ENCODE measurements around the gene AHNAK.

AHNAK gene

GRCh38 chr11:62419943-62420342 lies 126.7 kb downstream of the AHNAK start:
- Histone ChIP-seq H3K4me3 (ENCODE audit: low read length) (no peak overlapping the region), H3K4me1 (ENCODE audit: control insufficient read depth, insufficient read depth, low read length) (peaks cover 14% of the 10 kb centered on the region), H3K9me3 (ENCODE audit: control insufficient read depth, low read length) (no peaks in the 10 kb centered on the region), H3K9ac (ENCODE audit: low read length) (no peak overlapping the region), H3K27me3 (ENCODE audit: control insufficient read depth, insufficient read depth, low read length) (no peaks in the 10 kb centered on the region), H3K36me3 (ENCODE audit: control insufficient read depth, insufficient read depth, low read length) (no peaks in the 10 kb centered on the region)

DNA sequence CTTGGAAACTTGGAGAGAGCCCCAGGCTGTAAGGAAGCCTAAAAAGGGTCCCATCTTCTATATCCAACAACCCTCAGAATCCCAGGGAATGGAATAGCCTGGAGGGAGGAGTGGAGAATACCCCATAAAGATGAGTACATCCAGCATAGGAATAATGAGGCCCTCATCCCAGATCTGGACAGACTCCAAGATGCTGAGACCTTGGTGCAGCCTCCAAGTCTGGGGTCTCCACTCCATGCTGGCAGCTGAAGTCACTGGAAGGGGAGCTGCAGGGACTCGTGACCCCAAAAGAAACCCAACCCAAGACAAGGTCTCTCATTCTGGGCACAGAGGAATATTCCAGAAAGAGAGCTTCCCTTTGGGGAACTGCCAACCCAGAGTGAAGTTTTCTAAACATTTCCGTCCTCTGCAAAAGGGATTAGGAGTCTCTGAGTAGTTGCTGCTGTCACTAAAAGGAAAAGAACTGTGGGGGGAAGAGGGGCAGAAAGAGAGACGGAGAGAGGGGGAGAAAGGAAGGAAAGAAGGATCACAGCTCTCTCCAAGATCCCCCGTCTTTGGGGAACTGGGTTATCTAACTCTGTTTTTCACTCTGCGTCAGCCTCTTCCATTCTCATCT lies 127.2 kb downstream of the AHNAK start:
- H3K9me3 ChIP-seq (ENCODE audit: control insufficient read depth, low read length): no peaks in the 10 kb centered on the region
- H3K4me1 ChIP-seq (ENCODE audit: control insufficient read depth, insufficient read depth, low read length): peaks cover 9% of the 10 kb centered on the region
- H3K36me3 ChIP-seq (ENCODE audit: control insufficient read depth, insufficient read depth, low read length): no peaks in the 10 kb centered on the region
- no peaks in the 10 kb centered on the region for H3K27me3 ChIP-seq (ENCODE audit: control insufficient read depth, insufficient read depth, low read length)
- no peak overlapping the region for H3K4me3 ChIP-seq (ENCODE audit: low read length)
- no peak overlapping the region for H3K9ac ChIP-seq (ENCODE audit: low read length)

GRCh38 chr11:62418733-62419132 lies 127.9 kb downstream of the AHNAK start, which contains the start of gene SCGB1A1:
TSS of gene SCGB1A1 (plus strand) at chr11:62419033. CDS start at chr11:62419096, 63 bp downstream.
- Histone ChIP-seq H3K4me1 (ENCODE audit: control insufficient read depth, insufficient read depth, low read length) (peaks cover 9% of the 10 kb centered on the region), H3K27me3 (ENCODE audit: control insufficient read depth, insufficient read depth, low read length) (no peaks in the 10 kb centered on the region), H3K36me3 (ENCODE audit: control insufficient read depth, insufficient read depth, low read length) (no peaks in the 10 kb centered on the region), H3K9ac (ENCODE audit: low read length) (no peak within 1 kb of the TSS), H3K9me3 (ENCODE audit: control insufficient read depth, low read length) (no peaks in the 10 kb centered on the region), H3K4me3 (ENCODE audit: low read length) (no peak within 1 kb of the TSS)

DNA sequence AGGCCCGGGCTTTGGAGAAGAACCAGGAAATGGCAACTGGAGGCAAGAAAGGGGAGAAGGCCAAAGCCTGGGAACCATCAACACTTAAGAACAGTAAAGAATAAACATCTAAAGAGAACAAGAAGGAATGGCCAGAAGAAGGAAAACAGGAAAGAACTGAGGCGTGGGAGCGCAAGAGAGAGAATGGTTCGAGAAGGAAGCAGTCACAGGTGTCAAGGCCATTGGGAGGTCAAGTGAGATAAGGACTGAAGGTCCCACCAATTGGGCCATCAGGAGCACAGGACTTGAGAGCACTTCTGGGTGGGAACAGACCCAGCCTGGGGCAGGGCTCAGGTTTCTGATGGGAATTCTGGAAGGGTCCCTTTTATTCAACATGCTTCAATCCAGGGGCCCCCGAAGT lies 128.5 kb downstream of the AHNAK start:
- no peaks in the 10 kb centered on the region for H3K9me3 ChIP-seq (ENCODE audit: control insufficient read depth, low read length)
- H3K36me3 ChIP-seq (ENCODE audit: control insufficient read depth, insufficient read depth, low read length): no peaks in the 10 kb centered on the region
- H3K27me3 ChIP-seq (ENCODE audit: control insufficient read depth, insufficient read depth, low read length): no peaks in the 10 kb centered on the region
- no peak overlapping the region for H3K9ac ChIP-seq (ENCODE audit: low read length)
- H3K4me3 ChIP-seq (ENCODE audit: low read length): no peak overlapping the region
- peaks cover 9% of the 10 kb centered on the region for H3K4me1 ChIP-seq (ENCODE audit: control insufficient read depth, insufficient read depth, low read length)

GRCh38 chr11:62416596-62416995 lies 130.0 kb downstream of the AHNAK start:
- Histone ChIP-seq H3K9ac (ENCODE audit: low read length) (no peak overlapping the region), H3K27me3 (ENCODE audit: control insufficient read depth, insufficient read depth, low read length) (no peaks in the 10 kb centered on the region), H3K9me3 (ENCODE audit: control insufficient read depth, low read length) (no peaks in the 10 kb centered on the region), H3K36me3 (ENCODE audit: control insufficient read depth, insufficient read depth, low read length) (no peaks in the 10 kb centered on the region), H3K4me3 (ENCODE audit: low read length) (no peak overlapping the region), H3K4me1 (ENCODE audit: control insufficient read depth, insufficient read depth, low read length) (peaks cover 9% of the 10 kb centered on the region)

GRCh38 chr11:62413060-62413696 lies 133.4 kb downstream of the AHNAK start:
- H3K4me3 ChIP-seq (ENCODE audit: low read length): no peak overlapping the region
- no peaks in the 10 kb centered on the region for H3K27me3 ChIP-seq (ENCODE audit: control insufficient read depth, insufficient read depth, low read length)
- no peaks in the 10 kb centered on the region for H3K4me1 ChIP-seq (ENCODE audit: control insufficient read depth, insufficient read depth, low read length)
- H3K9me3 ChIP-seq (ENCODE audit: control insufficient read depth, low read length): no peaks in the 10 kb centered on the region
- no peak overlapping the region for H3K9ac ChIP-seq (ENCODE audit: low read length)
- H3K36me3 ChIP-seq (ENCODE audit: control insufficient read depth, insufficient read depth, low read length): no peaks in the 10 kb centered on the region

DNA sequence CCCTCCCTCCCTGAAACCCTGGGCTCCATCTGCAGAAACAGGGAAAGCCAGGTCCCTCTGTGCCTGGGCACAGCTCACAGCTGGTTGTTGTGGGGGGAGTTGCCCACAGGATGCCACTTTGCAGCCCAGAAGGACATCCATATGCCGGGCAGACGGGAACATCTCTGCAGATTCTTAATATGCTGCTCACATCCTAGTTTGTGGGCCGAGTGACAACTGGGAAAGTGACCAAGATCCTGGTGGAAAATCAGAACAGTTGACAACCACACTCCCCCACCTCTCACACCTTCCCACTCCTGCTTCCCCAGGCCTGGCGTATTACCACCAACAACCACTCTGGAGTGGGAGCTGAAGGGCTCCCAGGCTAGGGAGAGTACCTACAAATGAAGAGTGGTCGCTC lies 135.1 kb downstream of the AHNAK start:
- Histone ChIP-seq H3K36me3 (ENCODE audit: control insufficient read depth, insufficient read depth, low read length) (no peaks in the 10 kb centered on the region), H3K4me3 (ENCODE audit: low read length) (no peak overlapping the region), H3K9me3 (ENCODE audit: control insufficient read depth, low read length) (no peaks in the 10 kb centered on the region), H3K4me1 (ENCODE audit: control insufficient read depth, insufficient read depth, low read length) (no peaks in the 10 kb centered on the region), H3K9ac (ENCODE audit: low read length) (no peak overlapping the region), H3K27me3 (ENCODE audit: control insufficient read depth, insufficient read depth, low read length) (no peaks in the 10 kb centered on the region)

DNA sequence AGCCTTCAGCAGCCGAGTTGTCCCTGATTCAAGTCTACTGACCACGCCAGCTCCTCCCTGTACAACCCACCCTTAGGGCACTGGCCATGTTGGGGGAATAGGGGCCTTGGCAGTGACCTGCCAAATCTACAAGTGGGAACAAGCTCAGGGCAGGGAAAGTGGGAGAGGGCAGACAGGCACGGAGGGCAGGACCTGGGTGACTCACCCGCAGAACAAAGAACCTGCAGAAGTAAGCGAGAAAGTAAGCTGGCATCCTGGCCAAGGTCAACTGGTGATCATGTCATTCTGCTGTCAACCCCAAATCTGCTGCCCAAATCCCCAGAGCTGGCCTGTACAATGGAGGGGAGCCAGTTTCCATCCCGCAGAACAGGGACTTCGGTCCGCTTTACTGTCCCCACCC lies 135.6 kb downstream of the AHNAK start:
- Histone ChIP-seq H3K4me1 (ENCODE audit: control insufficient read depth, insufficient read depth, low read length) (no peaks in the 10 kb centered on the region), H3K27me3 (ENCODE audit: control insufficient read depth, insufficient read depth, low read length) (no peaks in the 10 kb centered on the region), H3K9me3 (ENCODE audit: control insufficient read depth, low read length) (no peaks in the 10 kb centered on the region), H3K9ac (ENCODE audit: low read length) (no peak overlapping the region), H3K4me3 (ENCODE audit: low read length) (no peak overlapping the region), H3K36me3 (ENCODE audit: control insufficient read depth, insufficient read depth, low read length) (no peaks in the 10 kb centered on the region)

- no peak overlapping the region for H3K9ac ChIP-seq (ENCODE audit: low read length)
- H3K4me1 ChIP-seq (ENCODE audit: control insufficient read depth, insufficient read depth, low read length): no peaks in the 10 kb centered on the region
- H3K4me3 ChIP-seq (ENCODE audit: low read length): no peak overlapping the region
- H3K36me3 ChIP-seq (ENCODE audit: control insufficient read depth, insufficient read depth, low read length): no peaks in the 10 kb centered on the region
- H3K9me3 ChIP-seq (ENCODE audit: control insufficient read depth, low read length): no peaks in the 10 kb centered on the region
- H3K27me3 ChIP-seq (ENCODE audit: control insufficient read depth, insufficient read depth, low read length): no peaks in the 10 kb centered on the region
Observed at GRCh38 chr11:62409831-62410230, 136.8 kb downstream of the AHNAK start.

DNA sequence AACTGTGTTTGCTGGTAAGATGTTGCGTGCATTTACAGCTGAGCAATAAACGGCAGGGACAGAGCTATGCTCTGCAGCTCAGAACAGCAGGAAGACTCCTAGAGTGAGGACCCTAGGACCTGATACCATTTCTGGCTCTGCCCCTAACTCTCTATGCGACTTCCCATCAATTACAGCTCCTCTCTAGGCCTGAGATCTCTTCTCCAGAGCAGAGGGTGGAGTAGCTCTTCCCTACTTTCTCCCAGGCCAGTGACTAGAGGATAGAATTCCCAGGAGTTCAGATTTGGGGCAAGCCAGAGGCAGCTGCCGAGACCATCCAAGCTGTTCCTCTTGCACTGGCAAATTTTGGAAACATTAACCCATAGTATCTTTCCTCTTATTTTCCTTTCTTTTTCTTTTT lies 140.6 kb downstream of the AHNAK start:
- peaks cover 15% of the 10 kb centered on the region for H3K4me1 ChIP-seq (ENCODE audit: control insufficient read depth, insufficient read depth, low read length)
- no peak overlapping the region for H3K9ac ChIP-seq (ENCODE audit: low read length)
- no peaks in the 10 kb centered on the region for H3K27me3 ChIP-seq (ENCODE audit: control insufficient read depth, insufficient read depth, low read length)
- no peaks in the 10 kb centered on the region for H3K9me3 ChIP-seq (ENCODE audit: control insufficient read depth, low read length)
- no peak overlapping the region for H3K4me3 ChIP-seq (ENCODE audit: low read length)
- H3K36me3 ChIP-seq (ENCODE audit: control insufficient read depth, insufficient read depth, low read length): no peaks in the 10 kb centered on the region

DNA sequence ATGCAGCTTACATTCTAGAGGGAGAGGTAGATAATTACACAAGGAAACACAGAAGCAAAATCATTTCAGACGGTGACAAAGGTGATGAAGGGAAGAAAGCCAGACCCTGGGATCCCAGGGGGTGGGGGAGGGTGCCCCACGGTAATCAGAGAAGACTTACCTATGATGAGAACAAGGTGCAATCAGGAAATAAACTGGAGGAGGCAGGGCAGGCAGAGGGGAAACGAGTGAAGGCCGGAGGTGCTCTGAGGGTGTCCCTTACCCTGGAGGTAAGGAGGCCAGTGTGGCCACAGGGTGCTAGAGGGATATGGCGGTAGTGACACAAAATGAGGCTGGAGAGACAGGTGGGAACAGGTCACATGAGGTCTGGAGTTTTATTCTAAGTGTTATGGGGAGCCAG lies 141.7 kb downstream of the AHNAK start:
- Histone ChIP-seq H3K4me3 (ENCODE audit: low read length) (no peak overlapping the region), H3K36me3 (ENCODE audit: control insufficient read depth, insufficient read depth, low read length) (no peaks in the 10 kb centered on the region), H3K9me3 (ENCODE audit: control insufficient read depth, low read length) (no peaks in the 10 kb centered on the region), H3K27me3 (ENCODE audit: control insufficient read depth, insufficient read depth, low read length) (peaks cover 3% of the 10 kb centered on the region), H3K4me1 (ENCODE audit: control insufficient read depth, insufficient read depth, low read length) (peaks cover 26% of the 10 kb centered on the region), H3K9ac (ENCODE audit: low read length) (no peak overlapping the region)

- H3K36me3 ChIP-seq (ENCODE audit: control insufficient read depth, insufficient read depth, low read length): no peaks in the 10 kb centered on the region
Observed at GRCh38 chr11:62404435-62404834, 142.2 kb downstream of the AHNAK start.

More at GRCh38 chr11:62404435-62404834, 142.2 kb downstream of the AHNAK start:
- Histone ChIP-seq H3K9me3 (ENCODE audit: control insufficient read depth, low read length) (no peaks in the 10 kb centered on the region), H3K4me3 (ENCODE audit: low read length) (no peak overlapping the region), H3K27me3 (ENCODE audit: control insufficient read depth, insufficient read depth, low read length) (peaks cover 3% of the 10 kb centered on the region), H3K9ac (ENCODE audit: low read length) (no peak overlapping the region), H3K4me1 (ENCODE audit: control insufficient read depth, insufficient read depth, low read length) (peaks cover 31% of the 10 kb centered on the region)

Measured in mucosa of stomach (tissue), 1 donor.